HT1080 (cell line): Measurements from ENCODE around the gene SFXN3. TPM values are rescaled to one million over a fixed set of nuclear protein-coding genes. Genes with fewer than 3 reads are reported as not detected.
"Not testable (repeated sequence)": the region's sequence is repeated elsewhere in the genome, so short reads cannot be mapped to it uniquely, and the experiment has no call there.

Source experiments
- DNase-seq: peaks from one replicate; pipeline ENCODE4 v3.0.0-alpha.2; 2015; ENCODE audit warnings: low read depth
- total RNA-seq: library from RNA; depleted of rRNA; stranded (reverse); fragments of >200 nt; shearing (Covaris generic); gene quantifications from 2 replicates; pipeline ENCODE4 v1.2.3, GENCODE V29; 2014

SFXN3 gene
- total RNA-seq, 1 experiment from 2014 or later, result 76.3 TPM

DNA sequence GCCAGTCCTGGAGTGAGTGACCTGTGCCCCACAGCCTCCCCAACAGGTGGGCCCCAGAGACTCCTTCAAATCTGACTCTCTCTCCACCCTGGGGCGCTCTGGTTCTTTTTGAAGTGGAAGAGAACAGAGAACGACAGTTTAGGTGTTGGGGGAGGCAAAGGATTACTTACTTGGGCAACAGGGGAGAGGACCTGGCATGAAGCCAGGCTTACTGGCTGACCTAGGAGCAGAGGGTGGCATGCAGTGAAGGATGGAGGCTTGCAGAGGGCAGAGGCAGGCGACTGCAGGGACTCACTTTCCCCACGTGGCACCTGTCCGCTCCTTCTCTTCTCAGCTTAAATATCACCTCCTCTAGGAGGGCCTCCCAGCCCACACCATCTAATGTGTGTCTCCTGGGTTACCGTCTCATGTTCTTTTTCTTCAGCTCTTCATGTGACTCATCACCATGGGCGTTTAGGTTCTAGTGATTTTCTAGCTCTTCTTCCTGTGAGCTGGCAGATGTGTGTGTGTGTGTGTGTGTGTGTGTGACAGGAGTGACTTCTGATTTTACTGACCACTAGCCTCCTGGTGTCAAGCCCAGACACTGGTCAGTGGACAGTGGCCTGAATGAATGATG, 16.0 kb upstream of the SFXN3 start:
- peak; percentile 97 for DNase-seq

DNA sequence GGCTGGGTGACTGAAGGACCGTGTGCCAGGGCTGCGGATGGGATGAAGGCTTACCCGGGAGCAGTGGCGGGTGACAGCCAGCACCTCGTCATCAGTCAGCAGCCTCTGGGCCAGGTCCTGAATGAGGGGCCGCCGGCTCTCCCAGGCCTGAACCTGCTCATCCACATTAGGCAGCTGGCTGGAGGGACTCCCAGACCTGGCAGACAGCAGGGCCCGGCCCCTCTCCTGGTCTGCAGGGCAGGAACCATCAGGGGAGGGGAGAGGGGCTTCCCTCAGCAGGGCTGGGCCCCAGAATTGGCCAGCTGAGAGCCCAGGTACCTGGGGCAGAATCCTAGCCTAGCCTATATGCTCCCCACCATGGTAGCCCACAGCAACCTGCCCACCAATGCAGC, 15.5 kb upstream of the SFXN3 start:
- no peak for DNase-seq

DNA sequence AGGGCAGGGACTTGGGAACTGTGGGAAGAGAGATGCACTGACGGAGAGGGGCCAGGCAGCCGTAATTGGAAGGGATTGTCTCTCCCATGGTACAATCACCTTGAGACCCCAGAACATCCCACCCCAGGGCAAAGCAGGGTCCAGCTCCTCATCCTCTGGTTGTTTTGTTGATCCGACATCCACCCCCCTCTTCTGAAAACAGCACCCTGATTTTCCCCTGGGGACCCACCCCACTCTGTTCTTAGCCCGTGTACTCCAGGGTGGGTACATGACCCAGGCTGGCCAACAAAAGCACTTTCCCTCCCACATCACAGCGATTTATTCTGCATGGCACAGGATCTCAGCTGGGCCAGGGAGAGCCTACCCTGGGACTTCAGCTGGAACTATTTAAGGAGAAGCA, 14.2 kb upstream of the SFXN3 start:
- DNase-seq, result no peak

DNA sequence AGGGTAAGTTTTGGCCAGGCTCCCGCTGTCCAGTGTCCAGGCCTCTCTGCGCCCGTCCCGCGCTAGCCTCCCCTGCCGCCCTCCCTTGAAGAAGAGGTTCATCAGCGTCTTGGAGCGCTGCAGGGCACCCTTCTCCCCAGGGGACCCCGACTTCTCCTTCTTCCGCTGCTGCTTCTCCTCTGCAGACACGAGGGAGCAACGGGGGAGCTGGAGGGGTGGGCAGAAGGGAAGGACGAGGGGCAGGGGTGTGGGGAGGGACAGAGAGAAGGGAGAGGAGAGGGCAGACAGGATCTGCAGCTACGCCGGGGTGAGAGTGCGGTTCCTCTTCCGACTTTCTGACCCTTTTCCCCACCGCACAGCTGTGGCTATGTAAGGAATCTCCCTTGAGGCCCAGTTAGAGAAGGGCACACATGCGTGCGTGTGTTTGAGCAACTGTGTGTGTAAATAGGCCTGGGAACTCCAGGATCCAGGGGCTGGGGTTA, 12.9 kb upstream of the SFXN3 start:
- no peak for DNase-seq

DNA sequence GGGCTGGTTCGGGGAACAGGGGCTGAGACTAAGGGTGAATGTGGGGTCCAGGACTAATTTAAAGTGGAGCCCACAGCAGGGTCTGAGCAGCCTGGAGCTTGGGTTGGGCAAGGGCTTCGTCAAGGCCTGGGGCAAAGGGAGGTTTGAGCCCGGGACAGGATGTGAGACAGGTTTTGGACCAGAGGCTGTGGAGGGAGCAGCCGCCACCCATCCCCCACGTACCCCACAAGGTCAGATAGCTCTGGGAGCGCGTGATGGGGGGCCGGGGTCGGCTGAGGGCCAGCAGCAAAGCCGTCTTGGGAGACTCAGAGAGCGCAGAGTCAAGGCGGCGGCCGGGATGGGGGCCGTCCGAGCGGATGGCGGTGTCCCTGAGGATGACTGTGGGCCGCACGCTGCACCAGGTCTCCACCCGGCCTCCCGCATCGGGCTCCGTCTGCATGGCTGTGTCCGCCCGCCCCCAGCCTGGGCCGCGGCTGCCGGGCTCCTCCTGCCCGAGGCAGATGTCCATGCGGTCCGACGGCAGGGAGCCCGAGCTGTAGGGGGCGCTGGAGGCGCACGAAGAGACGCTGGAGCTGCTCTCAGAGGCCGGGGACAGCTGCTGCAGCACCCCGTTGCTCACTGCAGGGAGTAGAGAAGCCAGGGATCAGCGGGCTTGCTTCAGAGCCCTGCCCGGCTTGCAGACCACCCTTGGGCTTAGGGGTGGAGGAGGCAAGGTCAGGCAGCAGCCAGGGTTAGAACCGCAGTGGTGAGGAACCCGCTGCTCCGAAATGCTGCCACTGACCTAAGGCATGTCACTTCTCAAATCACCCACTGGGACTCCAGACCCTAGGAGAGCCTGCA, 12.2 kb upstream of the SFXN3 start:
- peak; percentile 75 for DNase-seq

DNA sequence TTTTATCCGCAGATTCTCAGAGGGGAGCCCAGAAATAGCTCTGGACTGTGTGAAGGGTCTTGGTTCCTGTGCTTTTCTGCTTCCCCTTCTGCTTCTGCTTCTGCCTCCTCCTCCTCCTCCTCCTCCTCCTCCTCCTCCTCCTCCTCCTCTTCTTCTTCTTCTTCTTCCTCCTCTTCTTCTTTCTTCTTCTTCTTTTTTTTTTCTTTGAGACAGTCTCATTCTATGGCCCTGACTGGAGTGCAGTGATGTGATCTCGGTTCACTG, 11.7 kb upstream of the SFXN3 start:
- DNase-seq, result no peak

DNA sequence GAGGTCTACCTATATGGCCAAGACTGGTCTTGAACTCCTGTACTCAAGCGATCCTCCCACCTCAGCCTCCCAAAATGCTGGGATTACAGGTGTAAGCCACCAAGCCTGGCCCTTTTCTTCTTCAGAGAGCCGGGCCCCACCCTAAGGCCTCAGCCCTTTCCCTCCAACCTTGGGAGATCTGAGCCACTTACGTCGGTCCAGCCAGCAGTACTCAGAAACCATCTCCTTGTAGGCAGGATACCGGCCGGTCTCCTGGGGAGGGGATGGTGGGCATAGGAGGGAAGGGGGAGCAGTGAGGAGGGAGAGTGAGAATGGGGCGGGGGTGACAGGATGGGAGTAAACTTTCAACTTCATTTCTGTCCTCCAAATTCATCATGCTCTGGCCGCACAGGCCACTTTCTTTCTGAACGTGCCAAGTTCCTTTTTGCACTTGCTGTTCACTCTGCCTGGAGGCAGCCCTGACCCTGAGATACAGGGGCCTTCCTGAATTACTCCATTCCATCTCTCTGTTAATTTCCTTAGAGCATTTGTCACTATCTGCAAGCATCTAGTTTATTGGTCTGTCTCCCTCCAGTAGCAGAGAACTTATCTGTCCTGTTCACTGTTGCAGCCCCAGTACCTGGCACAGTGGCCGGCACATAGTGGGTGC, 10.5 kb upstream of the SFXN3 start:
- DNase-seq, result no peak

DNA sequence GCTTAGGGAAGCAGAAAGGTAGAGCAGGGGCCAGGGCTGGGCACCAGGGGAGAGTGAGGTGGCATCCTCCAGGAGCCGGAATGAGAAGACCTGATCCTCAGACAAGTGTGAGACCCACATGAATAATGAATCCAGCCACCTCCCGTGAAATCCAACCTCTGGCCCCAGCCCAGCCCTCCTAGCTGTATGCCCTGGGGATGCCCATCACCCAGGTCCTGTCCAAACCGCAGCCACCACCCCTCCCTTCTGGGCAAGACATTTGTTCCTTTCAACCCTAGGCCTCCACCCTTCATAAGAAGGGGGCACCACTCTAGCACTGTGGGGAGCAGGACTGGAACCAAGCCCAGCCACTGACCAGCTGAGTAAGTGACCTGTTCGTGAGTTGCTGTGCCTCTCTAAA, 9.8 kb upstream of the SFXN3 start:
- DNase-seq, result no peak

DNA sequence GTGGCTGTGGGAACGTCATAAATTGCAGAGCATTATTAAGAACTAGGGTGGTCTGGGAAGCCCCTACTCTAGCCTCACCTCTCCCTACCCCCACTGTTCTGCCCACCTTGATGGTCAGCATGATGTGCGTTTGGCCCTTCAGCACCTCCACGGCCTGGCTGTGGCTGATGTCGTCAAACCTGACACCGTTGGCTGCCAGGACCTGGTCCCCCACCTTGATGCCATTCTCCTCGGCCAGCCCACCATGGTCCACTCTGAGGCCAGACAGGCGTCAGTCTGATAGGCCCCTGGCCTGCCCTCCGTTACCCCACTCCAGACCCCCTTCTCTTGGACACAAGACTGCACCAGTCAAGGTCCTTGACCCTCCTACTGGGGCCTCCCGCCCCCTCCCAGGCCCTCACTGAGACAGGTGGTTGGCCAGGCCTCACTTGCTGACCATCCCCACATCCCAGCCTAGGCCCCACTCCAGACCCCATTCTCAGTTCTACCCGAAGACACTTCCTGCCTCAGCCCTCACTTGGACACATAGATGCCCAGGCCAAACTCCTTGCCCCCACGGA, 9.3 kb upstream of the SFXN3 start:
- DNase-seq, result no peak

DNA sequence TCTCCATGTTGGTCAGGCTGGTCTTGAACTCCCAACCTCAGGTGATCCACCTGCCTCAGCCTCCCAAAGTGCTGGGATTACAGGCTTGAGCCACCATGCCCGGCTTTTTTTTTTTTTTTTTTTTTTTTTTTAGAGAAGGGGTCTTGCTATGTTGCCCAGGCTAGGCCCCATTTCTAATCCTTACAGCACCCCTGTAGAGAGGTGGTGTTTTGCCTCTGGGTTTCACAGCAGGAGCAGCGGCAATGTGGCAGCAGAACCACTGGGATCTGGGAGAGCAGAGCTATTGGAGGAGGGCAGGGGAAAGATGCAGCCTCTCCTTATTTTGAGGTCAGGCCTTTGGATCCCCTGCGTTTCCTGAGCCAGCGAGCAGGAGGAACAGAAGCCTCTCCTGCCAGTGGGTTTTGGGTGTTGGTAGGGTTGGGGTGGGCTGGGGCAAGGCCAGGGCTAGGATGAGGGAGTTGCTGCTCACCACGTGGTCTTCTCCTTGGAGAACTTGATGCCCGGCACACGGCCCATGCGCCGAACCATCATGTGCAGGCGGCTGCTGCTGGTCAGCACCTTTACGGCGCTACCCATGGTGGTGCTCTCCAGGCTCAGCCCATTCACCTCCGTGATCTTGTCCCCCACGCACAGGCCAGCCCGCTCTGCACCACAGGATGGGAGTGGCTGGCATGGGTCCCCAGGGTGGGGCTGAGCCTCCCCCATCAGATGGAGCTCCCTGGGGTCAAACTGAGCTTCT, 7.9 kb upstream of the SFXN3 start:
- DNase-seq, result no peak

DNA sequence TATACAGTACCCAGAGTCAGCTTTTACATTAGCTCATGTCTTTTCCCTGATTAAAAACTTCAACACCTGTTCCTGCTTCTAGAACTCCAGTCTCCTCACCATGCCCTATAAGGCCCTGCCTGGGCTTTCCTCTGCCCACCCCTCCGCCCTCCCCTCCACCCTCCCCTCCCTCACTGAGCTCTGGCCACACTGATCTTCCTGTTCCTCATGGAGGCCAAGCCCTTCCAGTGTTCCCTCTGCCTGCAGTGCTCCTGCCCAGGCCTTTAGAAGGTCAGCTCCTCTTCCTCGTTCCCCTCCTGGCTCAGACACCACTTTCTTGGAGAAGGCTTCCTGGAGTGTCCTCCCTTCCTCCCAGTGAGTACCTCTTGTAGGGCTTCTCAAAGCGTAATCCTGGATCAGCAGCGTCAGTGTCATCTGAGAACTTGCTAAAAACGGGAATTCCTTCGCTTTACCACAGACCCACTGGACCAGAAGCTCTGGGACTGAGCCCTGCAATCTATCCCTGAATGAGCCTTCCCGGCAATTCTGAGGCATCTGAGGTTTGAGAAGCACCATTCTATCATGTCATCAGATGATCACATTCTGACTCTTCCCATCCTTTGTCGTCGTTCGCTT, 3.8 kb upstream of the SFXN3 start:
- DNase-seq, result no peak

DNA sequence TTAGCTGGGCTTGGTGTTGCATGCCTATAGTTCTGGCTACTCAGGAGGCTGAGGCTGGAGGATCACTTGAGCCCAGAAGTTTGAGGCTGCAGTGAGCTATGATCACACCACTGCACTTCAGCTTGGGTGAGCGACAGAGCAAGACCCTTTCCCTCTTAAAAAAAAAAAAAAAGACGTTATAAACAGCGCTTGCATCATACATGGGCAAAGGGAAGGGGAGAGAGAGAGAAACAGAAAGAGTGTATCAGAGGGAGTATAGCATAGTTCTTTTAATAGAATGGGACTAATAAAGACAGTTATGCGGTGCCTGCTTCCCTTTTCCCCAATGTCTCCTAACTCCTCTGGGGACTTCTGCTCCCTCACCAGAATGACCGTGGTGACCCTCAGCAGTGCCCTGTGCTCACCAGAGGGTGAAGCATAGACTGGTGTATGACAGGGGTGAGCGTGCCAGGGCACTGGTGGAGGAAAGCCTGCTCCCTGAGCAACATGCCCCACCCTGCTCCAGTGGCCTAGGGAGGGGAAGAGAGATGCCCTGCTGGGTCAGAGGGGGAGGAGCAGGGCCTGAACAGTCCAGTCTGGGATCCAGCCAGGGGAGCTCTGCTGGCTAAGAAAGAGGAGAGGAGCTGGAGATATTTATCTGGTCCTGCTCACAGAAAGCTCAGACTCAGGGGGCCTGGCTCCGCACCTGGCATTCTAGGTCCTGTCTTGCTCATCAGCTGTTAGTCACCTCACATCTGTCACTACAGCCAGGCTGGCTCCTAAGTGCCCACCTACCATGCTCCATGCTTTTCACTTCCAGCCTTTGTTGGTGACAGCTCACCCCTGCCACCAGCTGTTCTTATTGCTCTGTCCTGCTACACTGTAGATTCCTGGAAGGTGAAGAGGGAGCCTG, 2.3 kb upstream of the SFXN3 start:
- no peak for DNase-seq

DNA sequence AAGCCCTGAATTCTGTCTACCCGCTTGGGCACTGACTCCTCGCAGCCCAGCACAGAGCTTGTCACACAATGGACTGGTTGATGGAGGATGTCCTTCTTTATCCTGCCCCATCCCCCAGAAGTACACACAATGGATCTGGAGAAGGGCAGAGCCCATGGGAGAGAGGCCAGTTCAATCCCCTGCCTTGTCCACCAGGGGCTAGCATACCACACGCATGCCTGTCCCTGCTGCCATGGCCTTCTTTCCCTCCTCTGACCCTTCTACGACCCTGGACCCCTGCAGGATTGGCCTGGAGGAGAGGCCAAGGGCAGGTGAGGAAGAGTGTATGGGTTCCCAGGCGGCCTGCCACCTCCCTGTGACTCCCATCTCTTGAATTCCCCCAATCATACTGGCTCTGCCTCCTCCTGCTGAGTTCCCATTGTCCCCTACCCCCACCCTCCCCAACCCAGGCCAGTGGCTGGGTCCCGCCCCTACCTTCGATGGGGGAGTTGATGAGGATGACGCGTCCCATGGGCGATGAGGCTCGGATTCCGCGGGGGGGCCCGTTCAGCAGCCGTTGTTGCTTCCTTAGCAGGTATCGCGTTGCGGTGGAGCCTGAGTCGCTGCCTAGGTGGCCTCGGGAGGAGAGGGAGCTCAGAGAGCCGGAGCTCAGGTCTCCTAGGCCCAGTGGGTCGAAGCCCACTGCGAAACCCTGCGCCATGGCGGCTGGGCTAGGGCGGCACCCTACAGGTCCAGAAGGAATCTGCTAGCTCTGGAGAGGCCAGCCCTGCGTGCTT, 1.3 kb upstream of the SFXN3 start:
- no peak for DNase-seq

DNA sequence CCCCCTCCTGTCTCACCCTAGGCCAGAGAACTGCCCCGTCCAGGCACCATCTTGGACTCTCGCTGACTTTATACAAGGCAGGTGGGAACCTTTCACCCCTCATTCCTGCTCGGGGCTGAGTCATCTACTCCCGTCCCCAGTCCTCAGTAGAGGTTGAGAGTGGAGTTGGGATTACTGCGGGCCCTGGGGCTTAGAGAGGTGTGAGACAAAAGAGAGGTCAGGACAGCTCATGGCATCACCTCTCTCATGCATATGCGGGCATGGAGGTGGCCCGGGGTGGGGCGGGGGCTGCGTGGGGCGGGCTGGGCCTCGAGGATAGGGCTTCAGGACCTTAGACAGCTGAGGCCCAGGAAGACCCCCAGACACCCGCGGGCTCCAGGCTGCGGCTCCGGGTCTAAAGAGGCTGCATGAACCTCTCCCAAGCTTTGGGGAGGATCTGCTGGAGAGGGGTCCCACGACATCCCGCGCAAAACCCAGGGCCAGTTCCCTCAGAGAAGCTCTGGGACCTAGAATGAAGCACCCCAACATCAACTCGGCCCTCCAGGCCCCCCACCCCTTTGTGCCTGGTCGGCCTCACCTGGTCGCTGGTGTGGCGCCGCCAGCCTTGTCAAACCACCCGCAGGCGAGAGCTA, 422 bp upstream of the SFXN3 start:
- no peak for DNase-seq

DNA sequence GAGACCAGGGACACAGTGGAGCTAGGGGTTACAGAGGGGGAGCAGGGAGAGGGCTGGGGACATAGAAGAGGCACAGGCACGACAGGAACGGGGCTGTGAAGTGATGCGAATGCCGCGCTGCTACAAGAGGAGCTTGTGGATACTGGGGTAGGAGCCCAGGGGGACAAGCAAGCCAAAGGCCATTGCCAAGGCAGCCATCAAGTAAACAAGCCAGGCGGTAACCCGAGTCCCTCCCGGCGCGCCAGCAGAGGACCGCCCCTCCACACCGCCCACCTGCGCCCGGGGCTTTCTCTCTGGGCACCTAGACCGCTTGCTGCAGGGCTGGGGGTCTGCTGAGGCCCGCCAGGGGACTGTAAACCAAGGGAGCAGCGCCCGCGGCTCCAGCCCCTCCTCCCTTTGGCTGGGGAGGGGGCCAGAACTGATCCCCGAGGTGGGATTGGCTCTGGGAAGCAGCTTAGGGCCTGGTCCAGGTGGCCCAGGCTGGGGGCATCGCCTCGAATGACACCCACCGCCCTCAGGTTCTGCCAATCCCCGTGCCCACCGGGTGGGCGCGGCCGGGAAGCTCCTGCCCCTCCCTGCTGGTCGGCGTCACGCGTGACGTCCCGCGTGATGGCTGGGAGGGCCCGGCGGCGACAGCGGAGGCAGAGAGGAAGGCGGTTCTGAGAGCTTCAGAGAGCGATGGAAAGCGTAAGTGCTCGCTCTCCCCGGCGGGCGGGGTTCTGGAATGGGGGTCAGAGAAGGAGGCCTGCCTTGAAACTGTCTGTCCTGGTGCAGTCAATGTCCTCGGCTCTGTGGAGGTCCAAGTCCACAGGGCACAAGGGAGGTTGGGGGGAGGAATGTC, 982 bp downstream of the SFXN3 start:
- DNase-seq, result peak; percentile 63

DNA sequence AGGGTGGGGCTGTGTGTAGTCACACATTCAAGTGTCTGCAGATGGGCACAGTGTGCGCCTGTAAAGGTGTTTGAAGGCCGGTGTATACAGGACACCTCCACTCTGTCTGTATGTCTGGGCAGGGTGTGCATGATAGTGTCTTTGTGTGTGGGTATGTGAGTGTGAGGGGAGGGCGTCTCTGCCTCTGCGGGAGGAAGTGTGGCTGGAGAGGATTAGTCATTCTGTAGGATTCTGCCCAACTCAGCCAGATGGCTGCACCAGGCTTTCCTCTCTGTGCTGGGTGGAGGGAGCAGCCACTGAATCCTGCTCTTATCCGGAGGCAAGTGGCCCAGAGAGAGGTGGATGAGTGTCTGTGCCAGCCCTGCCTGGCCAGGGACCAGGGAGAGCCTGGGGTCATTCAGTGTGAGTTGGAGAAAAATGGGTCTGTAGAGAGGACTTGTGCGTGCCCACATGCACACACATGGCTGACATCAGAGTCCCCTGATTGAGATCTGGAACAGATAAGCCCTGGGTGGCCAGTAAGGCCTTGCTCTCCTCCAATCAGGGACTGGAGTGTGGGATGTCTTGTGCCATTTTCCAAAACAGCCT, 1.7 kb downstream of the SFXN3 start:
- peak; percentile 94 for DNase-seq

DNA sequence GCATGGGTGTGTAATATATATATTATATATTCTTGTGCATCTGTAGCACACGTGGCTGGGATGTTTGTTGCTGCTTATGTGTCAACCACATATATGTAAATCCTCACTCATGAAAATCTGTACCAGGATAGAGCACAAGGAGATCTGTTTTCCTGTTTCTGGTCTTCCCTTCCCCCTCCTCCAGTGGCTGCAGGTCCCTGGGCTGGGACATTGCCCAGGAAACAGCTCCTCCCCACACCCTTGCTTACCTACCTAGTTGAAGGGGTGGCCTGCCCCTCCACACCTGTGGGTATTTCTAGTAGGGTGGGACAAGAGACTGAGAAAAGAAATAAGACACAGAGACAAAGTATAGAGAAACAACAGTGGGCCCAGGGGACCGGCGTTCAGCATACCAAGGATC, 2.2 kb downstream of the SFXN3 start:
- DNase-seq, result no peak

DNA sequence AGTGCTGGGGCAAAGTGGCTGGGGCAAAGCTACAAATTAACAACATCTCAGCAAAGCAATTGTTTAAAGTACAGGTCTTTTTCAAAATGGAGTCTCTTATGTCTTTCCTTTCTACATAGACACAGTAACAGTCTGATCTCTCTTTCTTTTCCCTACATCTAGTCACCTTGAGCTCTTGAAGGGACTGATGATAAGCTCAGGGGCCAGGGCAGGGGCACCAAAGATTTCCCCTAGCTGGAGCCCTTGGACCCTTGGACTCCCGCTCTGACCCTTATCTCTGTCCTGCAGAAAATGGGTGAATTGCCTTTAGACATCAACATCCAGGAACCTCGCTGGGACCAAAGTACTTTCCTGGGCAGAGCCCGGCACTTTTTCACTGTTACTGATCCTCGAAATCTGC, 3.4 kb downstream of the SFXN3 start:
- not testable (repeated sequence) for DNase-seq
